NCI-H1092 treated with DMSO at 0.1 percent for 48 hours (cell line): ENCODE results near the gene CHAC1.

Experiments used
- DNase-seq: peaks from one replicate; lab custom pipeline; 2025; lab: John Stamatoyannopoulos, UW

CHAC1 gene

DNA sequence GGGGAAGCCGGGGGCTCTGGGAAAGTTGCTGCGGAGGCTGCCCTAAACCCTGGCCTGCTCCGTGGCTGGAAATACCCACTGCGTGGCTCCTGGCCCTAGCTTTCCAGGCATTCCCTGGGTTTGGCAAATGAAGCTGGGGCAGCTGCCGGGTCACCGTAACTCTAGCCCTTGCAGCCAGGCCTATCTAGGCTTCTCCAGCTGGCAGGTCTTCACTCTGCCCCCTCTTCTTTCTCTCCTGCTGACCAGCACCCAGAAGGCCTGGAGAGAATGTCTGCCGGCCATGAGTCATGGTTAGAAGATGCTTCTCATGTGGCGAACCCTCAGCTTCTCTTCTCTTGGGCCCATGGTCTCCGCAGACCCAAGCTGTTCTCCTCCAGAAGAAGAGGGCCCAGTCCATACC is 29.7 kb upstream of the CHAC1 start:
- no peak for DNase-seq

DNA sequence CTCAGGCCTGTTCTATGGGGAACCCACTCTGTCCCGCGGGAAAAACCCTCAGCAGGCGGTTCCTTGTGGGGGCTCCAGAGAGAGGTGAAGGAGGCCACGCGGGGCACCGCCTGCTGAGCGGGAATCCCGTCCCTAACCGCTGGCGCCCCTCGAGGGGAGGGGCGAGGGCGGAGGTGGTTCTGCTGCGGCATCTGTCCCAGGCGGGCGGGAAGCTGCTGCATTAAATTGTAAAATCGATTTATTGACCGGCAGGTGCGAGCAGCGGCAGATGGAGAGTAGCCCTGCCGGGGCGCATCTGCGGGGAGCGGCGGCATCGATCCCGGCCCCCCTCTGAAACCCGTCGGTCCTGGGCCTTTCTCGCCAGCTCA is 27.8 kb upstream of the CHAC1 start:
- peak; percentile 87 for DNase-seq

- peak; percentile 87 for DNase-seq
Measured at GRCh38 chr15:40925863-40926658, 27.2 kb upstream of the CHAC1 start.

GRCh38 chr15:40926659-40927494 is 26.4 kb upstream of the CHAC1 start:
- no peak for DNase-seq

DNA sequence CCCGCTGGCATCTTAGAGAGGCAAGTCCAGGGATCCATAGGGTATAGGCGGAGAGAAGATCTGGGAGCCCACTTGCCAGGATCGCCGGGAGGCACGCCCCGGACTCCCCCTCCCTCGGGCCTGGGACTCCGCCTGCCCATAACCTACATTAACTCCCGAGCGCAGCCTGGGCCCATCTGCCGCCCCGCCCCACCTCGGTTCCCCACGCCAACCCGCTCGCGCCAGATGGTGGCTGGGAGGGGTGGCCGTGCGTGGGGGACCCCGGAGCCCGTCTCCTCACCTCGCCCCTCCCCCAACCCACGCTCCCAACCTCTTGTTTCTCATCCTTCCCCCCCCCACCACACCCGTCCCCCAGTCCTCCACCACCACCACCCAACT is 25.8 kb upstream of the CHAC1 start:
- peak; percentile 40 for DNase-seq

GRCh38 chr15:40927873-40928806 is 25.1 kb upstream of the CHAC1 start:
- DNase-seq = peak; percentile 72

GRCh38 chr15:40928821-40929659 is 24.2 kb upstream of the CHAC1 start, which contains the start of gene DLL4:
Gene DLL4 (plus strand): TSS chr15:40929340. CDS start chr15:40929669, 329 bp downstream.
- DNase-seq = peak; percentile 88

- DNase-seq = peak; percentile 54
Measured at GRCh38 chr15:40929660-40930429, 23.4 kb upstream of the CHAC1 start.

- DNase-seq = peak; percentile 35
Measured at GRCh38 chr15:40930430-40931299, 22.6 kb upstream of the CHAC1 start.

DNA sequence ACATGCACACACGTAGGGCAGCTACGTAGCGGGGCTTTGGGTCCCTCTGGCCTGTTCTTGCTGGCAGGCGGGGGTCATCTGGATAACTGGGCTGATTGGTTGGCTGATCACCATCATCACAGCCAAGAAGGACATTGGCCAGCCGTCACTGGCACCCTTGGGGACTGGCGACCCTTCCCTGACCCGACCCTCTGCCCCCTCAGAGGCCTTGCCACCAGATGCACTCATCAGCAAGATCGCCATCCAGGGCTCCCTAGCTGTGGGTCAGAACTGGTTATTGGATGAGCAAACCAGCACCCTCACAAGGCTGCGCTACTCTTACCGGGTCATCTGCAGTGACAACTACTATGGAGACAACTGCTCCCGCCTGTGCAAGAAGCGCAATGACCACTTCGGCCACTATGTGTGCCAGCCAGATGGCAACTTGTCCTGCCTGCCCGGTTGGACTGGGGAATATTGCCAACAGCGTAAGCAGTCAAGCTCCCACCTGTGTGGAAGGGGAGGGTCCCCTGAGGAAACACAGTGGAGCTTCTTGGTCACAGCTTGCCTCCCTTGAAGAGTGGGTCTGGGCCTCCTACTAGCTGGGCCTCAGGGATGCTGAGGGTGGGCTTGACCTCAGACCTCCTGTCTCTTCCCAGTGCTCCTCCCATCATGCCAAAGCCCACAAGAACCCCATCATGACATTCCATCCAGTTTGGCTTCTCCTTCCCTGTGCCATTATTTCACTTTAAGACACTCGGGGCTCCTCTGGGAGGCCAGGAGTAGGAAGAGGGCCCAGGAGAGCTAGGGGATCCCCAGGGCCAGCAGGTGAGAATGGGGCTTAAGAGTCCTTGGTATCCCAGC is 21.8 kb upstream of the CHAC1 start:
- DNase-seq = no peak

- peak; percentile 50 for DNase-seq
Measured at GRCh38 chr15:40932156-40932555, 21.1 kb upstream of the CHAC1 start.

GRCh38 chr15:40932649-40933516 is 20.4 kb upstream of the CHAC1 start:
- peak; percentile 22 for DNase-seq

DNA sequence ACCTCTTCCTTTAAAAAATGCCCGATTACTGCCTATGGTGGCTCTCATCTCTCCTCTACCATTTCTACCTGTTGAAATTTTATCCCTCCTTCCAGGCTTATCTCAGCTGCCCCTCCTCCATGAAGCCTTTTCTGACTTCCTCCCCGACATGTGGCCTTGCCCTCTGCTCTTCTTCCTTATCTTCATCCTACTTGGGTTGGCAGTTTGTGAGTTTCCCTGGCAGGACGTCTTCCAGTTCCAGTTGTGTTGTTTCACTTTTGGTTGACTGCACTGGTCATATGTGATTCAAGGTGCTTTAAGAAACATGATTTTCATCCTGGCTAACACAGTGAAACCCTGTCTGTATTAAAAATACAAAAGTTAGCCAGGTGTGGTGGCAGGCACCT is 19.8 kb upstream of the CHAC1 start:
- no peak for DNase-seq

DNA sequence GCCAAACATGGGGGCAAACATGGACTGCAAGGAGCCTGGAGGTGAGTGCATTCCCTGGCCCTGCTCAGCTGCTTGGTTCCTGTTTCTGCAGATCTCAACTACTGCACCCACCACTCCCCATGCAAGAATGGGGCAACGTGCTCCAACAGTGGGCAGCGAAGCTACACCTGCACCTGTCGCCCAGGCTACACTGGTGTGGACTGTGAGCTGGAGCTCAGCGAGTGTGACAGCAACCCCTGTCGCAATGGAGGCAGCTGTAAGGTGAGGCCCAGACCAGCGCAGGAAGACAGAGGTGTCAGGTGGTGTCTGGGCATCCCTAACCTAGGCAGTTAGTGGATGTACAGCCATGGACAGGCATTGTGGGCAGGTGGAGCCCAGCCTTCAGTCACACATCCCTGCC is 18.8 kb upstream of the CHAC1 start:
- DNase-seq = no peak

GRCh38 chr15:40936234-40936708 is 17.0 kb upstream of the CHAC1 start:
- DNase-seq = no peak

DNA sequence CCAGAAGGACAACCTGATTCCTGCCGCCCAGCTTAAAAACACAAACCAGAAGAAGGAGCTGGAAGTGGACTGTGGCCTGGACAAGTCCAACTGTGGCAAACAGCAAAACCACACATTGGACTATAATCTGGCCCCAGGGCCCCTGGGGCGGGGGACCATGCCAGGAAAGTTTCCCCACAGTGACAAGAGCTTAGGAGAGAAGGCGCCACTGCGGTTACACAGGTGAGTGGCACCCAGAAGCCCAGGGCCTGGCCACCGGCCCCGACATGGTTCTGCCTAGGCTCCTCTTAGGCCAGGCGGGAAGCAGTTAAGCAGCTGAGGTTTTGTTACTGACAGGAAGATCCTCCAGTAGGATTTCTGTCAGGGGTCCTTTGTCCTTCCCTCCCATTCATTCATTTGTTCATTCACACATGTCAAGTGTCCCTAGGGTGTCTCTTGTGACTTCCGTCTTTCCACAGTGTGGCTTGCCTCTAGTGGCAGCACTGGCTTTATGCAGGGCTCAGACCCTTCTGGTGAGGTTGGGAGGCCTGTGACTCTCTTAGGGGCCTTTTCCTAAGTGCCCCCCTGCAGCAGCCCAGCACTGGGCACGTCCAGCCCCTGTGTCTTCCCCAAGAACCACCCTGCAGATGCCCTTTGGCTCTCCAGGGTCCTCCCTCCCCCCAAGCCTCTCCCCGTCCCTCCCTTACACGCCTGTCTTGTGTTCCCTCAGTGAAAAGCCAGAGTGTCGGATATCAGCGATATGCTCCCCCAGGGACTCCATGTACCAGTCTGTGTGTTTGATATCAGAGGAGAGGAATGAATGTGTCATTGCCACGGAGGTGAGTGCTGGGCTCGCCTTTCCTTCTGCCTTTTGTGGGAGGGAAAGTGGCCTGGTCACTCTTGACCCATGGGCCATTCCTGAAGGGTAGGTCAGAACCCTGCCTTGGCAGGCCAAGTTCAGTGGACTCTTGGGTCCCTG is 16.3 kb upstream of the CHAC1 start:
- DNase-seq = no peak
